ENCODE results near the gene SYTL2. TPM values are rescaled to one million over a fixed set of nuclear protein-coding genes. Genes with fewer than 3 reads are reported as not detected.
A peak's percentile ranks its signal among the peaks of the same experiment; 100 is the strongest.
"Not testable (repeated sequence)": the region's sequence is repeated elsewhere in the genome, so short reads cannot be mapped to it uniquely, and the experiment has no call there.

SYTL2 gene
- total RNA-seq, 1 donor from 2014 or later: 4.7 TPM

DNA sequence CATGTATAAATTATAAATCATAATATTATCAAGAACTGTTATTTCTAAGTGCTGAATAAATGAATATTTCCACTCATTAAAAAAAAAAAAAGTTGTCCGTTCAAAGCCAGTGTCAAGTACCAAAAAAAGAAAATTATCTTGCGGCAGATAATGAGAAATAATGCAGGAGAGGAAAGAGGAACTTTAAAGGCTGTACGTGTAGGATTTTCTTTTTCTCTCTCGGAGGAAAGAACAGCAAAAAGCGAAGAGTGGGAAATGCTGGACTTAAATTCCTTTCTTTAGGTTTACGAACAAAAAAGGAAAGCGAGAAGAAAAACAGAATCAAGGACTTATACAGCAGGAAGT is 43.2 kb upstream of the SYTL2 start:
- H3K36me3 Mint-ChIP-seq (ENCODE audit: insufficient read depth): peaks cover 9% of the 10 kb centered on the region
- H3K4me3 Mint-ChIP-seq (ENCODE audit: low read depth): peak overlapping the region; percentile 82
- peaks cover 15% of the 10 kb centered on the region for H3K9me3 Mint-ChIP-seq (ENCODE audit: low read depth)
- no peaks in the 10 kb centered on the region for H3K27me3 Mint-ChIP-seq
- no peak for DNase-seq (ENCODE audit: low spot score, unreplicated experiment)
- peak overlapping the region; percentile 97 for H3K27ac Mint-ChIP-seq
- TF ChIP-seq, protein P1, sequence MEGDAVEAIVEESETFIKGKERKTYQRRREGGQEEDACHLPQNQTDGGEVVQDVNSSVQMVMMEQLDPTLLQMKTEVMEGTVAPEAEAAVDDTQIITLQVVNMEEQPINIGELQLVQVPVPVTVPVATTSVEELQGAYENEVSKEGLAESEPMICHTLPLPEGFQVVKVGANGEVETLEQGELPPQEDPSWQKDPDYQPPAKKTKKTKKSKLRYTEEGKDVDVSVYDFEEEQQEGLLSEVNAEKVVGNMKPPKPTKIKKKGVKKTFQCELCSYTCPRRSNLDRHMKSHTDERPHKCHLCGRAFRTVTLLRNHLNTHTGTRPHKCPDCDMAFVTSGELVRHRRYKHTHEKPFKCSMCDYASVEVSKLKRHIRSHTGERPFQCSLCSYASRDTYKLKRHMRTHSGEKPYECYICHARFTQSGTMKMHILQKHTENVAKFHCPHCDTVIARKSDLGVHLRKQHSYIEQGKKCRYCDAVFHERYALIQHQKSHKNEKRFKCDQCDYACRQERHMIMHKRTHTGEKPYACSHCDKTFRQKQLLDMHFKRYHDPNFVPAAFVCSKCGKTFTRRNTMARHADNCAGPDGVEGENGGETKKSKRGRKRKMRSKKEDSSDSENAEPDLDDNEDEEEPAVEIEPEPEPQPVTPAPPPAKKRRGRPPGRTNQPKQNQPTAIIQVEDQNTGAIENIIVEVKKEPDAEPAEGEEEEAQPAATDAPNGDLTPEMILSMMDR (IDR thresholded peaks at IDR 0.05; ENCODE audit: unreplicated experiment): no peak
- peaks cover 7% of the 10 kb centered on the region for H3K4me1 Mint-ChIP-seq (ENCODE audit: low read depth)

DNA sequence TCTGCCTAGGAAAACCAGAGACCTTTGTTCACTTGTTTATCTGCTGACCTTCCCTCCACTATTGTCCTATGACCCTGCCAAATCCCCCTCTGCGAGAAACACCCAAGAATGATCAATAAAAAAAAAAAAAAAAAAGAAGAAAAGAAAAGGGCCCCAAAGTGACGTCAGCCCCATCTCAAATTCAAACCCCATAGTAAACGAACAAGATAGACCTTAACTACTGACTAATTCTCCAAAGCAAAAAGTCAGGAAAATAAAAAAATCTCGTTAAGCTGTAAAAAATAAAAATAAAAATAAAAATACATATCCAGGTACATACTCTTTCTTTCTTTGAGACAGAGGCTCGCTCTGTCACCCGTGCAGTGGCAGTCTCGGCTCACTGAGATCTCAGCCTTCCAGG is 42.6 kb upstream of the SYTL2 start:
- H3K27ac Mint-ChIP-seq; H3K4me3 Mint-ChIP-seq (ENCODE audit: low read depth); DNase-seq (ENCODE audit: low spot score, unreplicated experiment); H3K27me3 Mint-ChIP-seq; H3K36me3 Mint-ChIP-seq (ENCODE audit: insufficient read depth); H3K4me1 Mint-ChIP-seq (ENCODE audit: low read depth): not testable (repeated sequence)
- H3K9me3 Mint-ChIP-seq (ENCODE audit: low read depth): peaks cover 13% of the 10 kb centered on the region

DNA sequence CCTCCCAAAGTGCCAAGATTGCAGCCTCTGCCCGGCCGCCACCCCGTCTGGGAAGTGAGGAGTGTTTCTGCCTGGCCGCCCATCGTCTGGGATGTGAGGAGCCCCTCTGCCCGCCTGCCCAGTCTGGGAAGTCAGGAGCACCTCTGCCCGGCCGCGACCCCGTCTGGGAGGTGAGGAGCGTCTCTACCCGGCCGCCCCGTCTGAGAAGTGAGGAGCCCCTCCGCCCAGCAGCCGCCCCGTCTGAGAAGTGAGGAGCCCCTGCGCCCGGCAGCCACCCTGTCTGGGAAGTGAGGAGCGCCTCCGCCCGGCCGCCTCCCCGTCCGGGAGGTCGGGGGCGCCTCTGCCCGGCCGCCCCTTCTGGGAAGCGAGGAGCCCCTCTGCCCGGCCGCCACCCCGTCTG is 41.8 kb upstream of the SYTL2 start:
- H3K36me3 Mint-ChIP-seq (ENCODE audit: insufficient read depth); H3K27ac Mint-ChIP-seq; DNase-seq (ENCODE audit: low spot score, unreplicated experiment); H3K4me3 Mint-ChIP-seq (ENCODE audit: low read depth); H3K27me3 Mint-ChIP-seq; H3K4me1 Mint-ChIP-seq (ENCODE audit: low read depth): not testable (repeated sequence)
- peaks cover 14% of the 10 kb centered on the region for H3K9me3 Mint-ChIP-seq (ENCODE audit: low read depth)

DNA sequence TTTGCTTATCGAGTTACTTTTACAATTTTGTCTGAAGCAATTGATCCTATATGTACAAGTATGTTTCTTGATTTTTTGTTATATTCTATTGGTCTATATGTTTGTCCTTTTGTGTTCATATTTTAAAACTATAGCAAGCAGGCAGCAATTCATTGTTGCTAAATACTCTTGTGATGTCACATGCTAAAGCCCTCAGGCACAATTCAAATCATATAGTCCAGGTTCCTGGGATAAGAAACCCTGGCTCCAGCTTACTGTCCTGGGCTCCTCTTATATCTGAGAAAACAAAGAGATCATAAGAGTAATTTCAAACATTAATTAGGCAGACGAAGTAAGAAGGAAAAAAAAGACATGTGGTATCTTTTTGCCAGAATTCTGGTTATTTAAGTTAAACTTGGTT is 37.6 kb upstream of the SYTL2 start:
- no peak overlapping the region for H3K4me3 Mint-ChIP-seq (ENCODE audit: low read depth)
- H3K9me3 Mint-ChIP-seq (ENCODE audit: low read depth): peaks cover 11% of the 10 kb centered on the region
- TF ChIP-seq, protein P1 (IDR thresholded peaks at IDR 0.05; ENCODE audit: unreplicated experiment): no peak
- no peaks in the 10 kb centered on the region for H3K27me3 Mint-ChIP-seq
- H3K4me1 Mint-ChIP-seq (ENCODE audit: low read depth): no peaks in the 10 kb centered on the region
- H3K27ac Mint-ChIP-seq: no peak overlapping the region
- peaks cover 7% of the 10 kb centered on the region for H3K36me3 Mint-ChIP-seq (ENCODE audit: insufficient read depth)
- DNase-seq (ENCODE audit: low spot score, unreplicated experiment): no peak

DNA sequence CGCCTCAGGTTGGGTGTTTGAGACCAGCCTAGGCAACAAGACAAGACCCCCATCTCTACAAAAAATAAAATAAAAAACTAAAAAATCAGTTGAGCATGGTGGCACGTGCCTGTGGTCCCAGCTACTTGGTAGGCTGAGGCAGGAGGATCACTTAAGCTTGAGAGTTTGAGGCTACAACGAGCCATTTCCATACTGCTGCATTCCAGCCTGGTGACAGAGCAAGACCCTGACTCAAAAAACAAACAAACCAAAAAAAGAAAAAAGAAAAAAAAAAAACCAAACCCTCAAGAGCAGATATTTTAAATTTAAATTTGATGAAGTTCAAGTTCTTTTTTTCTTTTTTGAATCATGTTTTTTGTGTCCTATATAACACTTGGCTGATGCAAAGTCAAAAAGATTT is 37.1 kb upstream of the SYTL2 start:
- Mint-ChIP-seq H3K36me3 (ENCODE audit: insufficient read depth) (peaks cover 6% of the 10 kb centered on the region), H3K4me1 (ENCODE audit: low read depth) (no peaks in the 10 kb centered on the region), H3K9me3 (ENCODE audit: low read depth) (peaks cover 11% of the 10 kb centered on the region), H3K4me3 (ENCODE audit: low read depth) (no peak overlapping the region), H3K27ac (no peak overlapping the region), H3K27me3 (no peaks in the 10 kb centered on the region)
- TF ChIP-seq, protein P1 (IDR thresholded peaks at IDR 0.05; ENCODE audit: unreplicated experiment): no peak
- no peak for DNase-seq (ENCODE audit: low spot score, unreplicated experiment)

DNA sequence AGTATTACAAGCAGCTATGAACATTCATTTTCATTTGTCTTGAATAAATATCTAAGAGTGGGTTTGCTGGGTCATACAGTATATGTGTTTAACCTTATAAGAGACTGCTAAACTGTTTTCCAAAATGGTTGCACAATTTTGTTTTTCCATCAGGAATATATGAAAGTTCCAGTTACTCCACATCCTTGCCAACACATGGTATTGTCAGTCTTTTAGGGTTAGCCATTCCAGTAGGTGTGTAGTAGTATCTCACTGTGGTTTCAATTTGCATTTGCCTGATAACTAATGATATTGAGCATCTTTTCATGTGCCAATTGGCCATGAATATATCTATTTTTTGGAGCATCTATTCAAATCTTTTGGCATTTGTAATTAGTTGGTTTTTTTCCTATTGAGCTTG is 36.5 kb upstream of the SYTL2 start:
- Mint-ChIP-seq H3K9me3 (ENCODE audit: low read depth) (peaks cover 11% of the 10 kb centered on the region), H3K27ac (no peak overlapping the region), H3K4me1 (ENCODE audit: low read depth) (no peaks in the 10 kb centered on the region), H3K27me3 (no peaks in the 10 kb centered on the region), H3K4me3 (ENCODE audit: low read depth) (no peak overlapping the region), H3K36me3 (ENCODE audit: insufficient read depth) (peaks cover 7% of the 10 kb centered on the region)
- TF ChIP-seq, protein P1 (IDR thresholded peaks at IDR 0.05; ENCODE audit: unreplicated experiment): no peak
- DNase-seq (ENCODE audit: low spot score, unreplicated experiment): no peak

All from progenitor cell of endocrine pancreas (in vitro differentiated cells).